ENCODE results near the gene IGDCC3. TPM values are rescaled to one million over a fixed set of nuclear protein-coding genes. Genes with fewer than 3 reads are reported as not detected.

The IGDCC3 gene
- total RNA-seq, 1 donor from 2014 or later = not detected

DNA sequence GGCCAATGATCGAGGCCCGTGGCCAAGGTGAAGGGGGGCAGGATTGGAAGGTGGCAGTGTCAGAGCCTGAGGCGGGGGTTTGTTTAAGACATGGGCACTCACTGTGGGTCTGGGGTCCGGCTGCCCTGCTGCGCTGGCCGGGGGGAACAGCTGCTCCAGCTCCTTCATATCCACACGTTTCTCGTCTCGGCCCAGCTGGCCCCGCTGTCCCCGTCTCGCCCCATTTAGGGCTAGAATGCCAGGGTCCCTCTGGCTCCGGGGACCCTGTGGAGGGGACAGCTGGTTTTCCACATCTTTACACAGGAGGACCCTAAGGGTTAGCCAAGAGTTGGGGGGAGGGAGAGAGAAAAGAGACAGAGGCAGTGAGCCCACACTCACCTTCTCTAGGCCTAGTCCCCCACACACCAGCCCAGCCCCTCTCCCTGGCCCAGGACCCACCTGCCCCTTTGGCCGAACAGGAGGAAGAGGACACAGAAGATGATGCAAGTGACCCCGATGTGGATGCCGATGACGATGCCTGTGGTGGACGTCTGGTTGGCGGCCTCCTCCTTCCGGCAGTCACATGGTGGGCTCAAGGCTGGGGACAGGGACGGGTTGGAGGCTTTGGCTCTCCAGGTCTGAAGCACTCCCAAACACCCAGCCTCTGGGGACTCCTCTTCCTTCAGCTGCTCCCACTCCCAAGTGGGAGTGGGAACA, 48.4 kb downstream of the IGDCC3 start:
- DNase-seq (ENCODE audit: low spot score) = no peak
- peaks cover 4% of the 10 kb centered on the region for H3K27me3 Mint-ChIP-seq (ENCODE audit: low read depth)
- no peaks in the 10 kb centered on the region for H3K9me3 Mint-ChIP-seq
- intact Hi-C loops (cut with micrococcal nuclease) = no loop called here
- H3K27ac Mint-ChIP-seq = no peak overlapping the region
- H3K4me1 Mint-ChIP-seq (ENCODE audit: low read depth) = no peaks in the 10 kb centered on the region
- no peaks in the 10 kb centered on the region for H3K36me3 Mint-ChIP-seq (ENCODE audit: low read depth)
- H3K4me3 Mint-ChIP-seq (ENCODE audit: low read depth) = no peak overlapping the region

DNA sequence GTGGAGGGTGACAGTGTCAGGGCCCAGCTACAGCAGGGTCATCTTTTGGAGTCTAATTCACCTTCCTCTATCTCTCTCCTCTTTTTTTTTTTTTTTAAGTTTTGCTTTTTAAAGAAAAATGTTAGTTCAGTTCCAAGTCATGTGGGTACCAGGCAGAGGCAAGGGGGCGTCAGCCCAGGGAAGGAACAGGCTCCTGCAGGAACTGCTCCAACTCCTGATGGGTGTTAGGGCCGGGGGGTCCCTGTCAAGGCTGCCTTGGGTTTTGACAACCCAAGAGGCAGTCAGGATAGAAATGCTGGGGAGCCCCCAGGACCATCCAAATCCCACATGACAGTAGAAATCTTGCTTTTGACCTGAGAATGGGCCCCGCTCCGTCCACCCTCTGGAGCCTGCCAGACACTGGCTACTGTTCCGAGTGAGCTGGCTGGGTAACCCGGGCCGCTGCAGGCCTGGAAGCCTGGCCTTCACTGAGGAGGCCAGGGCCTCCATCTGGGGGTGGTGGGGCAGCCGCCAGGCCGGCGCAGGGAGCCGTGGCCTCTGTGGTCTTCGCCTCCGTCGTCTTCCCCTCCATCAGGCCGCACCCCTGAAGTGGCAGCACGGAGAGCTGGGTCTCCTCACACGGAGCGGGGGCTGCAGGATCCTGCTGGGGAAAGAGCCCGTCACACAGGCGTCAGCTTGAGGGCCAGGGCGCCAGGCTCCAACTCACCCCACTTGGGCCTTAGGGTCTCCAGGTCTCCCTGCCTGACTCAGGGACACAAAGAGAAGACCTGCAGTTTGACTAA, 49.1 kb downstream of the IGDCC3 start:
- Mint-ChIP-seq H3K4me1 (ENCODE audit: low read depth) (no peaks in the 10 kb centered on the region), H3K27ac (no peak overlapping the region), H3K4me3 (ENCODE audit: low read depth) (no peak overlapping the region), H3K27me3 (ENCODE audit: low read depth) (peaks cover 4% of the 10 kb centered on the region), H3K9me3 (no peaks in the 10 kb centered on the region), H3K36me3 (ENCODE audit: low read depth) (no peaks in the 10 kb centered on the region)
- DNase-seq (ENCODE audit: low spot score) = no peak
- intact Hi-C loops (cut with micrococcal nuclease) = no loop called here

DNA sequence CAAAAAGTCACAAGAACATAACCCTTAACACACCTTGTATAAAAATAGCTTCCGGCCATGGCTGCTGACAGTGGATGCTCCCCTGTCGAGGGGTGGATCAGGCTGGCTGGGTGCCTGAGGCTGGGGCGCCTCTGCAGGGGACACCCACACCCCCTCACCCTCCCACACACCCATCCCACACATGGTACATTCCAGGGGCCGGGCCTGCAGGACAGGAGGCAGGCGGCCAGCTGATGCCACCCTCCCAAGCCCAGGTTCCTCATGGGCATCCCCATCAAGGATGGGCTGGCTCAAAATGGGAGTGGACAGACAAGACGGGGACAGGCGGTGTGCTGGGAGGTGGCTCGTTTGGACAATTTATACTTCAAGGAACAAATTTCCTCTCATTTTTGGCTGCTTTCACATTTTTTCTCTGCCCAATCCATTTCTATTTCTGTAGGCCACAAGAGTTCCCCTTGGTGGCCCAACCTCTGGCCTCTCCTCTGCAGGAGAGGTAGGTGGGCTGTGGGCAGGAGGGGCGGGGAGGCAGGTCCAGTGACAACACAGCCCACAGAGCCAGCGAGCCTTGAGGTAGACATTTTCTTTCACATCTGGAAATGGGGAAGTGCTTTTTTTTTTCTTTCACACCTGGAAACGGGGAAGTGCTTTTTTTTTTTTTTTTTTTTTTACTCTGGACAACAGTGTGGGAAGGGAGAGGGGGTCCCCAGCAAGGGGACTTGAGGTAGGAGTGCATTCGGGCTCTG, 50.0 kb downstream of the IGDCC3 start:
- no peaks in the 10 kb centered on the region for H3K9me3 Mint-ChIP-seq
- DNase-seq (ENCODE audit: low spot score) = no peak
- H3K36me3 Mint-ChIP-seq (ENCODE audit: low read depth) = no peaks in the 10 kb centered on the region
- no peak overlapping the region for H3K27ac Mint-ChIP-seq
- H3K27me3 Mint-ChIP-seq (ENCODE audit: low read depth) = peaks cover 4% of the 10 kb centered on the region
- no peak overlapping the region for H3K4me3 Mint-ChIP-seq (ENCODE audit: low read depth)
- H3K4me1 Mint-ChIP-seq (ENCODE audit: low read depth) = no peaks in the 10 kb centered on the region
- intact Hi-C loops (cut with micrococcal nuclease) = no loop called here

DNA sequence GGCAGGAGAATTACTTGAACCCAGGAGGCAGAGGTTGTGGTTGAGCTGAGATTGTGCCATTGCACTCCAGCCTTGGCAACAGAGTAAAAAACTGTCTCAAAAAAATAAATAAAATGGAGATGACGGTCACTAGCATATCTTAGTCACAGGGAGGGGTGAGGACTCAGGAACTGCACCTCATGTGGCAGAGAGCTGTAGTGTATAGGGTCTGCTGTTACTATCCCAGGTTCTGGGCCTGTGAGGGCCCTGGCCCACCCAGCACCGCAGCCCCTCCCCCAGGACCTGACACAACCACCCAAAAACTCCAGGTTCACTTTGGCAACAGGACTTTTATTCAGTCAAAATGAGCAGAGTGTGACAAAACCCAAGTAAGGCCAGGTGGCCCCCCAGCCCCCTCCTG, 51.0 kb downstream of the IGDCC3 start:
- Mint-ChIP-seq H3K27ac (no peak overlapping the region), H3K36me3 (ENCODE audit: low read depth) (no peaks in the 10 kb centered on the region), H3K27me3 (ENCODE audit: low read depth) (peaks cover 7% of the 10 kb centered on the region), H3K4me1 (ENCODE audit: low read depth) (no peaks in the 10 kb centered on the region), H3K9me3 (no peaks in the 10 kb centered on the region), H3K4me3 (ENCODE audit: low read depth) (no peak overlapping the region)
- intact Hi-C loops (cut with micrococcal nuclease) = no loop called here
- DNase-seq (ENCODE audit: low spot score) = no peak

DNA sequence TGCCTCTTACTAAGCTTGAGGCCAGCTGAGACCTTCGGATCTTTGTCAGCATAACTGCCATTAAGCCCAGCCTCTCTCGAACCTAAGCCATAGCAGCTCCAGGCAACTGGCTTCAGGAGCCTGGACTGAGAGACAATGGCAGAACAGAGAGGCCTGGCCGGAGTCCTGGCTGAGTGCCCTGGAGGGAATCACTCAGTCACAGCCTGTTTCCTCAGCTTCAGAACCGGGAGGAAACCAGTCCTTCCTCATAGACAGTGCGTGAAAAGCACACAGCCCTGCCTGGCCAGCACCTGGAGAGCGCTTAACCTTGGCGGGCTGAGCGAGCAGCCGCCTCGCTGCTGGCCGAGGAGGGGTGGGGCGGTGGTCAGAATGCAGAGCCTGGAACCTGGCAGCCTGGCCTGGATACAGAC, 51.7 kb downstream of the IGDCC3 start:
- H3K27ac Mint-ChIP-seq = no peak overlapping the region
- peaks cover 10% of the 10 kb centered on the region for H3K27me3 Mint-ChIP-seq (ENCODE audit: low read depth)
- no peak for DNase-seq (ENCODE audit: low spot score)
- no peaks in the 10 kb centered on the region for H3K9me3 Mint-ChIP-seq
- no peak overlapping the region for H3K4me3 Mint-ChIP-seq (ENCODE audit: low read depth)
- intact Hi-C loops (cut with micrococcal nuclease) = no loop called here
- H3K4me1 Mint-ChIP-seq (ENCODE audit: low read depth) = no peaks in the 10 kb centered on the region
- H3K36me3 Mint-ChIP-seq (ENCODE audit: low read depth) = no peaks in the 10 kb centered on the region

DNA sequence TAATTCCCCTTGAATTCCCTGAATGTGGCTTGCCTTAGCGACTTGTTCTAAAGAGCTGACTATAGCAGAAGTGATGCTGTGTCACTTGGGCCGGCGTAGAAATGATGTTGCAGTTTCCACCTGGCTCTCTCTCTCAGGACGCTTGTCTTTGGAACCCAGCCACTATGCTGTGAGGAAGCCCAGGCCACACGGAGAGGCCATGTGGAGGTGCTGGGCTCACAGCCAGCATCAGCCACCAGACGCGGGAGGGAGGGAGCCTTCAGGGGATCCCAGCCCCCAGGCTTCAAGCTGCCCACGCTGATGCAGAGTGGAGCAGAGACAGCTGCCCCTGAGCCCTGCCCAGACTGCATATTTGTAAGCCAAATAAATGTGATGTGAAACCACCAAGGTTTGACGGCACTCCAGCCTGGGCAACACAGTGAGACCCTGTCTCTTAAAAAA, 54.7 kb downstream of the IGDCC3 start:
- Mint-ChIP-seq H3K27me3 (ENCODE audit: low read depth) (peaks cover 14% of the 10 kb centered on the region), H3K4me1 (ENCODE audit: low read depth) (no peaks in the 10 kb centered on the region), H3K9me3 (no peaks in the 10 kb centered on the region), H3K36me3 (ENCODE audit: low read depth) (no peaks in the 10 kb centered on the region), H3K27ac (no peak overlapping the region), H3K4me3 (ENCODE audit: low read depth) (no peak overlapping the region)
- no peak for DNase-seq (ENCODE audit: low spot score)
- intact Hi-C loops (cut with micrococcal nuclease) = no loop called here

DNA sequence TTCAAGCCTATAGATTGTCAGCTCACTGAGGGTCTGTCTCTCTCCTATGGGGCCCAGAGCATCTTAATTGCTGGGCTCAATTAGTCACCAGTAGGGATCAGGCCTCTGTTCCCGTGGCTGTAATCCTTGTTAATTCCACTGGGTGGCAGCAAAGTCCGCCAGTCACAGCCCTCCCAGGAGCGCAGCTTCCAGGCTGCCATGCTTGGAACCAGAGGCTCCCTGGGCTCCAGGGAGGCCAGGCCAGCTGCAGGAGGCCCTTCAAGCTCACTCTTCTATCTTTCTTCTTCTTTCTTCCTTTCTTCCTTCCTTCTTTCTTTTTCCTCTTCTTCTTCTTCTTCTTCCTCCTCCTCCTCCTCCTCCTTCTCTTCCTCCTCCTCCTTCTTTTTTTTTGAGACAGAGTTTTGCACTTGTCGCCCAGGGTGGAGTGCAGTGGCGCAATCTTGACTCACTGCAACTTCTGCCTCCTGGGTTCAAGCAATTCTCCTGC, 58.9 kb downstream of the IGDCC3 start:
- DNase-seq (ENCODE audit: low spot score) = peak; percentile 66
- no peaks in the 10 kb centered on the region for H3K36me3 Mint-ChIP-seq (ENCODE audit: low read depth)
- H3K27ac Mint-ChIP-seq = no peak overlapping the region
- intact Hi-C loops (cut with micrococcal nuclease) = loop anchor here (1.0 to 5.0 kb wide), 2 partner anchors 66 to 83 kb away; no protein-coding TSS in a partner anchor
- H3K27me3 Mint-ChIP-seq (ENCODE audit: low read depth) = peaks cover 10% of the 10 kb centered on the region
- H3K4me1 Mint-ChIP-seq (ENCODE audit: low read depth) = no peaks in the 10 kb centered on the region
- H3K4me3 Mint-ChIP-seq (ENCODE audit: low read depth) = no peak overlapping the region
- H3K9me3 Mint-ChIP-seq = no peaks in the 10 kb centered on the region

DNA sequence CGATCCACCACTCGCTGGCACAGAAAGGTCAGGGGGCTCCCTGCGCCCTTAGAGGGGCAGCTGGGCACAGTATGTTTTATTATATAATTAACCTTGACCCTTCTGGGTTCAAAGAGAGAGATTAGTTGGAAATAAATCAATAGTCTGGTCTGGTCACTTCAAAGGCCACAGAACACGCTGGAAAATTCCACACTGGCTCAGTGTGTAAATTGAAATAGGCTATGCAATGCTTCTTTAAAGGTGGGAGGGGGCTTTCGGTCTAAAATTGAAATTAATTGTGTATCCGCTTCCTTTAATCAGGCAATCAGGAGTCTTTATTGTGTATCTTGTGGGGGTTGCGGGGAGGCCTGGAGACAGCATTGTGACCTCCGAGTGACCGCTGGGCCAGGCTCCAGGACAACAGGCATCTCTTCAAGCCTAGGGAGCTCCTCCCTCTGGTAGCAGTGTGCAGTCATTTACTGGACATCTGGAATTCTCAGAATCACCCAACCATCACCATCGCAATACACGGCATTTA, 65.3 kb downstream of the IGDCC3 start:
- intact Hi-C loops (cut with micrococcal nuclease) = no loop called here

DNA sequence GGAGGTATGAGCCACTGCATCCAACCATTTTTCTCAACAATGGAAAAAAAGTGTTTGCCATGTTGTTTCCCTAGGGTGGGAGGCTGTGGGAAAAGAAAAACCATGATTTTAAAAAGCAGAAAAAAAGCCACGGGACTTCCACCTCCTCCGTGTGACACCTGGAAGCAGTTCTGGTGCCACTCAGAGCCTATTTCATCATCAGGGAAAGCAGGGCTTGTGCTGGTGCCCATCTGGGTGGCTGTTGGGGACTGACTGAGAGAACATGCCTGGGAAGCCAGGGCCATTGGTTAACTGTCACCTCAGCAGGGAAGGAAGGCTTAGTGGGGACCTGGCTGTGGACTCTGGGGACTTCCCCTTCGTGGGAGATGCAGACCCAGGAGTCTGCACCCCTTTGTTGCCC, 66.0 kb downstream of the IGDCC3 start:
- DNase-seq (ENCODE audit: low spot score) = no peak
- H3K27me3 Mint-ChIP-seq (ENCODE audit: low read depth) = peaks cover 2% of the 10 kb centered on the region
- intact Hi-C loops (cut with micrococcal nuclease) = no loop called here
- no peak overlapping the region for H3K4me3 Mint-ChIP-seq (ENCODE audit: low read depth)
- H3K4me1 Mint-ChIP-seq (ENCODE audit: low read depth) = no peaks in the 10 kb centered on the region
- no peaks in the 10 kb centered on the region for H3K36me3 Mint-ChIP-seq (ENCODE audit: low read depth)
- H3K27ac Mint-ChIP-seq = no peak overlapping the region
- no peaks in the 10 kb centered on the region for H3K9me3 Mint-ChIP-seq

More for the DNA sequence above, 65.3 kb downstream of the IGDCC3 start:
- no peaks in the 10 kb centered on the region for H3K9me3 Mint-ChIP-seq
- no peaks in the 10 kb centered on the region for H3K4me1 Mint-ChIP-seq (ENCODE audit: low read depth)
- DNase-seq (ENCODE audit: low spot score) = no peak
- H3K27me3 Mint-ChIP-seq (ENCODE audit: low read depth) = peaks cover 2% of the 10 kb centered on the region
- H3K36me3 Mint-ChIP-seq (ENCODE audit: low read depth) = no peaks in the 10 kb centered on the region
- no peak overlapping the region for H3K27ac Mint-ChIP-seq
- H3K4me3 Mint-ChIP-seq (ENCODE audit: low read depth) = no peak overlapping the region

DNA sequence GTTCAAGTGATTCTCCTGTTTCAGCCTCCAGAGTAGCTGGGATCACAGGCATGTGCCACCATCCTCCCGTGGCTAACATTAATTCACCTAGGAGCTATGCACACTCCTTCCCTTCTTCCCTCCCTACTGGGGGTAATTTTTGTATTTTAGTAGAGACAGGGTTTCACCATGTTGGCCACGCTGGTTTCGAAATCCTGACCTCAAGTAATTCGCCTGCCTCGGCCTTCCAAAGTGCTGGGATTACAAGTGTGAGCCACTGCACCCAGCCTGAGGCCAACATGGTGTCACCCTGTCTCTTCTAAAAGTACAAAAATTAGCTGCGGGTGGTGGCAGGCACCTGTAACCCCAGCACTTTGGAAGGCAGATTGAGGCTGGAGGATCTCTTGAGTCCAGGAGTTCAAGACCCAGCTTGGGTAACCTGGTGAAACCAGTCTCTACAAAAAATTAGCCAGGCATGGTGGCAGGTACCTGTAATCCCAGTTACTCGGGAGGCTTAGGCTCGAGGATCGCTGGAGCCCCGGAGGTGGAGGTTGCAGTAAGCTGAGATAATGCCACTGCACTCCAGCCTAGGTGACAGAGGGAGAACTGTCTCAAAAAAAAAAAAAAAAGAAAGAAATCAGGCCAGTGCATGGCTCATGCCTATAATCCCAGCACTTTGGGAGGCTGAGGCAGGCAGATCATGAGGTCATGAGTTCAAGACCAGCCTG, 67.2 kb downstream of the IGDCC3 start:
- H3K36me3 Mint-ChIP-seq (ENCODE audit: low read depth) = no peaks in the 10 kb centered on the region

DNA sequence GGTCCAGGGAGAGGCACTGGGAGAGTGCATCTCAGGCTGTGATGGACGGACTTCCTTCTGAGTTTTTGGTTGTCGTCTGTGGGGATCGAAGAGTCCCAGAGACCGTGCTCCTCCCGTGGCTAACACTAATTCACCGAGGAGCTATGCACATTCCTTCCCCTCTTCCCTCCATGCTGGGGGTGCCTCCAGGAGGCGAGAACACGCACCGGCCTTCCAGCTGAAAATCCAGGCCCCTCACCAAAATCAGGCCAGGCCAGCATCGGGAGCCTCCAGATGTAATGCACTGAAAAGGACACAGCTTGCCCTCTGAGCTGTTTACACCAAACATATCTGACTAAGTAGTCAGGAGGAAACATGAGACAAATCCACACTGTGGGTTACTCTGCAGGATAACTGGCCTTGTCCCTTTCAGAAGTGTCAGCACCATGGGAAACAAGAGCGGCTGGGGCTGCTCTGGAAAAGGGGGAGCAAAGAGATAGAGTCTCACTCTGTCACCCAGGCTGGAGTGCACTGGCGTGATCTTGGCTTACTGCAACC, 67.9 kb downstream of the IGDCC3 start:
- H3K27me3 Mint-ChIP-seq (ENCODE audit: low read depth) = peaks cover 2% of the 10 kb centered on the region

More for the DNA sequence above, 67.2 kb downstream of the IGDCC3 start:
- intact Hi-C loops (cut with micrococcal nuclease) = no loop called here
- Mint-ChIP-seq H3K27ac (no peak overlapping the region), H3K27me3 (ENCODE audit: low read depth) (peaks cover 2% of the 10 kb centered on the region), H3K4me1 (ENCODE audit: low read depth) (peaks cover 6% of the 10 kb centered on the region), H3K9me3 (no peaks in the 10 kb centered on the region), H3K4me3 (ENCODE audit: low read depth) (no peak overlapping the region)
- no peak for DNase-seq (ENCODE audit: low spot score)

DNA sequence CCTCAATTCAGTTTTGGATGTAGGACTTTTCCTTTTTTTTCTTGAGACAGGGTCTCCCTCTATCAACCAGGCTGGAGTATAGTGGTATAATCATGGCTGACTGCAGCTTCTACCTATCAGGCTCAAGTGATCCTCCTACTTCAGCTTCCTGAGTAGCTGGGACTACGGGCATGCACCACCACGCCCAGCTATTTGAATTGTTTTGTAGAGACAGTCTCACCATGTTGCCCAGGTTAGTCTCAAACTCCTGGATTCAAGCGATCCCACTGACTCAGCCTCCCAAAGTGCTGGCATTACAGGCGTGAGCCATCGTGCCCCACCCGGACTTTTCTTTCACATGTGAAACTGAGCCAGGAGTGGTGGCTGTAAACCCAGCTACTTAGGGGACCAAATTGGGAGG, 69.8 kb downstream of the IGDCC3 start:
- DNase-seq (ENCODE audit: low spot score) = no peak
- intact Hi-C loops (cut with micrococcal nuclease) = loop anchor here (10.0 kb wide), 1 partner anchor 483 kb away; the partner anchor contains the start of gene PIF1
- Mint-ChIP-seq H3K9me3 (no peaks in the 10 kb centered on the region), H3K36me3 (ENCODE audit: low read depth) (no peaks in the 10 kb centered on the region), H3K4me3 (ENCODE audit: low read depth) (no peak overlapping the region), H3K4me1 (ENCODE audit: low read depth) (peaks cover 22% of the 10 kb centered on the region), H3K27me3 (ENCODE audit: low read depth) (peaks cover 2% of the 10 kb centered on the region), H3K27ac (no peak overlapping the region)

More for the DNA sequence above, 67.9 kb downstream of the IGDCC3 start:
- Mint-ChIP-seq H3K4me3 (ENCODE audit: low read depth) (no peak overlapping the region), H3K27ac (no peak overlapping the region), H3K4me1 (ENCODE audit: low read depth) (peaks cover 8% of the 10 kb centered on the region), H3K36me3 (ENCODE audit: low read depth) (no peaks in the 10 kb centered on the region), H3K9me3 (no peaks in the 10 kb centered on the region)
- DNase-seq (ENCODE audit: low spot score) = no peak
- intact Hi-C loops (cut with micrococcal nuclease) = loop anchor here (10.0 kb wide), 1 partner anchor 485 kb away; the partner anchor contains the start of gene PIF1
